ENCODE data around the gene ARMC12.

ARMC12 gene

GRCh38 chr6:35736253-35736894 is 458 bp upstream of the ARMC12 start:
- no peak overlapping the region for H3K27ac ChIP-seq
- no peak for DNase-seq (ENCODE audit: low read depth, low spot score)
- no peak overlapping the region for H3K9ac ChIP-seq (ENCODE audit: insufficient read length)
- no peaks in the 10 kb centered on the region for H3K36me3 ChIP-seq (ENCODE audit: insufficient read depth, low read length)
- TF ChIP-seq POLR2AphosphoS5 (IDR thresholded peaks at IDR 0.05; ENCODE audit: borderline replicate concordance, low read depth, low read length): no peak
- TF ChIP-seq FOXP2 (optimal IDR thresholded peaks at IDR 0.05; ENCODE audit: control extremely low read depth, extremely low read length, insufficient read depth): no peak
- no peak for TF ChIP-seq EZH2 (IDR thresholded peaks at IDR 0.05)
- H3K4me3 ChIP-seq: no peak overlapping the region
- no peaks in the 10 kb centered on the region for H3K9me3 ChIP-seq (ENCODE audit: low read depth, low read length)

- H3K9me3 ChIP-seq (ENCODE audit: low read depth, low read length): no peaks in the 10 kb centered on the region
- no peaks in the 10 kb centered on the region for H3K36me3 ChIP-seq (ENCODE audit: insufficient read depth, low read length)
- no peak overlapping the region for H3K4me3 ChIP-seq
- peak; percentile 61 for DNase-seq (ENCODE audit: low read depth, low spot score)
- TF ChIP-seq FOXP2 (optimal IDR thresholded peaks at IDR 0.05; ENCODE audit: control extremely low read depth, extremely low read length, insufficient read depth) (no peak), EZH2 (IDR thresholded peaks at IDR 0.05) (no peak), POLR2AphosphoS5 (IDR thresholded peaks at IDR 0.05; ENCODE audit: borderline replicate concordance, low read depth, low read length) (no peak)
- H3K27ac ChIP-seq: no peak overlapping the region
- no peak overlapping the region for H3K9ac ChIP-seq (ENCODE audit: insufficient read length)
Measured at GRCh38 chr6:35737413-35738211, 780 bp downstream of the ARMC12 start.

- H3K36me3 ChIP-seq (ENCODE audit: insufficient read depth, low read length): no peaks in the 10 kb centered on the region
- TF ChIP-seq EZH2 (IDR thresholded peaks at IDR 0.05) (no peak), FOXP2 (optimal IDR thresholded peaks at IDR 0.05; ENCODE audit: control extremely low read depth, extremely low read length, insufficient read depth) (no peak), POLR2AphosphoS5 (IDR thresholded peaks at IDR 0.05; ENCODE audit: borderline replicate concordance, low read depth, low read length) (no peak)
- DNase-seq (ENCODE audit: low read depth, low spot score): no peak
- H3K4me3 ChIP-seq: no peak overlapping the region
- H3K9me3 ChIP-seq (ENCODE audit: low read depth, low read length): no peaks in the 10 kb centered on the region
- no peak overlapping the region for H3K9ac ChIP-seq (ENCODE audit: insufficient read length)
- H3K27ac ChIP-seq: no peak overlapping the region
Measured at GRCh38 chr6:35739645-35740524, 3.1 kb downstream of the ARMC12 start.

GRCh38 chr6:35742842-35743241 is 6.0 kb downstream of the ARMC12 start:
- Histone ChIP-seq H3K27ac (no peak overlapping the region), H3K9me3 (ENCODE audit: low read depth, low read length) (no peaks in the 10 kb centered on the region), H3K36me3 (ENCODE audit: insufficient read depth, low read length) (no peaks in the 10 kb centered on the region), H3K9ac (ENCODE audit: insufficient read length) (no peak overlapping the region), H3K4me3 (no peak overlapping the region)
- TF ChIP-seq POLR2AphosphoS5 (IDR thresholded peaks at IDR 0.05; ENCODE audit: borderline replicate concordance, low read depth, low read length) (no peak), FOXP2 (optimal IDR thresholded peaks at IDR 0.05; ENCODE audit: control extremely low read depth, extremely low read length, insufficient read depth) (no peak), EZH2 (IDR thresholded peaks at IDR 0.05) (no peak)
- DNase-seq (ENCODE audit: low read depth, low spot score): no peak

- DNase-seq (ENCODE audit: low read depth, low spot score): no peak
- no peak overlapping the region for H3K27ac ChIP-seq
- H3K9me3 ChIP-seq (ENCODE audit: low read depth, low read length): no peaks in the 10 kb centered on the region
- no peak overlapping the region for H3K4me3 ChIP-seq
- TF ChIP-seq POLR2AphosphoS5 (IDR thresholded peaks at IDR 0.05; ENCODE audit: borderline replicate concordance, low read depth, low read length) (no peak), EZH2 (IDR thresholded peaks at IDR 0.05) (no peak), FOXP2 (optimal IDR thresholded peaks at IDR 0.05; ENCODE audit: control extremely low read depth, extremely low read length, insufficient read depth) (no peak)
- H3K36me3 ChIP-seq (ENCODE audit: insufficient read depth, low read length): no peaks in the 10 kb centered on the region
- no peak overlapping the region for H3K9ac ChIP-seq (ENCODE audit: insufficient read length)
Measured at GRCh38 chr6:35745509-35745908, 8.7 kb downstream of the ARMC12 start.

- no peak for DNase-seq (ENCODE audit: low read depth, low spot score)
- Histone ChIP-seq H3K36me3 (ENCODE audit: insufficient read depth, low read length) (no peaks in the 10 kb centered on the region), H3K9ac (ENCODE audit: insufficient read length) (no peak overlapping the region), H3K9me3 (ENCODE audit: low read depth, low read length) (no peaks in the 10 kb centered on the region), H3K4me3 (no peak overlapping the region), H3K27ac (no peak overlapping the region)
- TF ChIP-seq FOXP2 (optimal IDR thresholded peaks at IDR 0.05; ENCODE audit: control extremely low read depth, extremely low read length, insufficient read depth) (no peak), EZH2 (IDR thresholded peaks at IDR 0.05) (no peak), POLR2AphosphoS5 (IDR thresholded peaks at IDR 0.05; ENCODE audit: borderline replicate concordance, low read depth, low read length) (no peak)
Measured at GRCh38 chr6:35746516-35746915, 9.7 kb downstream of the ARMC12 start.

GRCh38 chr6:35747877-35748276 is 11.0 kb downstream of the ARMC12 start:
- H3K4me3 ChIP-seq: no peak overlapping the region
- TF ChIP-seq POLR2AphosphoS5 (IDR thresholded peaks at IDR 0.05; ENCODE audit: borderline replicate concordance, low read depth, low read length): no peak
- no peak for TF ChIP-seq EZH2 (IDR thresholded peaks at IDR 0.05)
- TF ChIP-seq FOXP2 (optimal IDR thresholded peaks at IDR 0.05; ENCODE audit: control extremely low read depth, extremely low read length, insufficient read depth): no peak
- no peak overlapping the region for H3K27ac ChIP-seq
- no peak overlapping the region for H3K9ac ChIP-seq (ENCODE audit: insufficient read length)
- no peaks in the 10 kb centered on the region for H3K9me3 ChIP-seq (ENCODE audit: low read depth, low read length)
- no peak for DNase-seq (ENCODE audit: low read depth, low spot score)
- H3K36me3 ChIP-seq (ENCODE audit: insufficient read depth, low read length): no peaks in the 10 kb centered on the region

- Histone ChIP-seq H3K9me3 (ENCODE audit: low read depth, low read length) (no peaks in the 10 kb centered on the region), H3K9ac (ENCODE audit: insufficient read length) (no peak overlapping the region), H3K36me3 (ENCODE audit: insufficient read depth, low read length) (no peaks in the 10 kb centered on the region), H3K4me3 (no peak overlapping the region), H3K27ac (no peak overlapping the region)
- no peak for DNase-seq (ENCODE audit: low read depth, low spot score)
- TF ChIP-seq FOXP2 (optimal IDR thresholded peaks at IDR 0.05; ENCODE audit: control extremely low read depth, extremely low read length, insufficient read depth) (no peak), EZH2 (IDR thresholded peaks at IDR 0.05) (no peak), POLR2AphosphoS5 (IDR thresholded peaks at IDR 0.05; ENCODE audit: borderline replicate concordance, low read depth, low read length) (no peak)
Measured at GRCh38 chr6:35750557-35750956, 13.7 kb downstream of the ARMC12 start.

All from SK-N-MC (cell line).